Activated CD4-positive, alpha-beta T cell treated with anti-CD3 and anti-CD28 coated beads, Interleukin-2, amount 10 ng/mL, durations not matched to agents 7 days and 5 days (primary cell): Measurements from ENCODE around the gene TXNDC11. TPM values are rescaled to one million over a fixed set of nuclear protein-coding genes. Genes with fewer than 3 reads are reported as not detected.
A peak's percentile ranks its signal among the peaks of the same experiment; 100 is the strongest.

ENCODE experiments used
- CTCF ChIA-PET: fragments of 350-600 bp; sonication (Branson Sonifier 250); formaldehyde crosslinking; loops from one replicate; lab custom pipeline; 2021; ENCODE audit warnings: antibody characterized with exemption; lab: Charles Lee
- POLR2A ChIA-PET: fragments of 350-600 bp; sonication (Branson Sonifier 250); formaldehyde crosslinking; loops from one replicate; lab custom pipeline; 2021; ENCODE audit warnings: antibody characterized with exemption; lab: Charles Lee
- DNase-seq: peaks from one replicate; pipeline ENCODE4 v3.0.0-alpha.2; 2020
- H3K27ac Mint-ChIP-seq: one replicate; pipeline ENCODE4 v1.8.0; 2021; ENCODE audit warnings: mild to moderate bottlenecking, moderate library complexity, mixed read lengths
- H3K27me3 Mint-ChIP-seq: one replicate; pipeline ENCODE4 v1.8.0; 2021; ENCODE audit warnings: mixed read lengths
- H3K36me3 Mint-ChIP-seq: one replicate; pipeline ENCODE4 v1.8.0; 2021; ENCODE audit warnings: low read depth, mixed read lengths
- H3K4me1 Mint-ChIP-seq: one replicate; pipeline ENCODE4 v1.8.0; 2021; ENCODE audit warnings: mixed read lengths
- H3K4me3 Mint-ChIP-seq: one replicate; pipeline ENCODE4 v1.8.0; 2021; ENCODE audit warnings: mild to moderate bottlenecking, moderate library complexity, mixed read lengths
- H3K9me3 Mint-ChIP-seq: one replicate; pipeline ENCODE4 v1.8.0; 2021; ENCODE audit warnings: mixed read lengths
- total RNA-seq, 2 experiments: library from RNA; stranded (reverse); gene quantifications; one replicate each; pipeline ENCODE4 v1.2.3, GENCODE V29; 2021

Gene TXNDC11
- total RNA-seq, 2 experiments from 2014 or later, result 38.5 to 42.7 TPM

DNA sequence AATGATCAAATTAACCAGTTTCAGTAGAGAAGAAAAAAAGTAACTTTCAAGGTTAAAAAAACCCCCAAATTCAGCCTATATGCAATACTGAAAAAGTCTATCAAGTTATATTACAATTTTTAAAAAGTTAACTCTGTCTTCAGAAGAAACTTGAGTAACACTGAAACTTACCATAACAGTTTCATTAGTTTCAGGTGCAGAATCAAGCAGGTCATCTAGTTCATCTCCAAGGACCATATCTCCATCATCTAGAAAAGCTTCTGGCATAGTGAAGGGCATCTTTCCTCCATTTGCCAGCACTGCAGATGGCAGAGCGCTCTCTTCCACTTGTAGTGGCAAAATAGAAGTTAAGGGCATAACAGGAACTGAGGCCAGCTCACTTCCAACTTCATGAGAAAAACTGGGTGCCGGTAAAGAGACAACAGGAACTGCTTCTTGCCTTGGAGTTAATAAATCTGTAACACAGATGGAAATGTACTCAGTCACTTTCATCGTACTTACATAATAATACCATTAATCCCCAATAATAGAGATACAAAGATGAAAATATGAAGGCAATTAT is 31.5 kb upstream of the TXNDC11 start:
- POLR2A ChIA-PET, result no interaction called here
- no peak overlapping the region for H3K4me3 Mint-ChIP-seq
- H3K27me3 Mint-ChIP-seq, result no peaks in the 10 kb centered on the region
- H3K27ac Mint-ChIP-seq, result no peak overlapping the region
- H3K9me3 Mint-ChIP-seq, result no peaks in the 10 kb centered on the region
- CTCF ChIA-PET, result interaction anchor here (0.5 to 1.0 kb wide), 2 partner anchors 23 to 52 kb away, joined by 3 to 4 read pairs; no protein-coding TSS in a partner anchor
- H3K4me1 Mint-ChIP-seq, result peaks cover 5% of the 10 kb centered on the region
- DNase-seq, result no peak
- peaks cover 41% of the 10 kb centered on the region for H3K36me3 Mint-ChIP-seq

DNA sequence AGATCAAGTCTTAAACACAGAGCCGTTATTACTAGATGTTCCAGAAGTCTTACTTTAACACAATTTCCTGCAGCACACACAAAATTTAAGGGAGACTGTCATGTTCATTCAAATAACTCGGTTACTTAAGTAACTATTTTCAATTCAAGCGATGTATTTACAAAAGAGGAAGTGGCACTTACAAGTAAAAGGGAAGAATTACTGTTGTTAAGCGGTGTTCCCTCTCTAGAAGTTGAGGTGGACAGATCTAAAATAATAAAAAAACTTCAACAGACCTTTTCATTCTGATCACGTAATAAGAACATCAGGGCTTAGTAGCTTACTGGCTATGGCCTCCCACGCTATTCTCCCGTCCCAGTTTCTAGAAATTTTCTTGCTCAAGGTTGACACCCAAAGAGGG is 26.2 kb upstream of the TXNDC11 start:
- peak overlapping the region; percentile 63 for H3K27ac Mint-ChIP-seq
- POLR2A ChIA-PET, result no interaction called here
- no peaks in the 10 kb centered on the region for H3K9me3 Mint-ChIP-seq
- peaks cover 10% of the 10 kb centered on the region for H3K4me1 Mint-ChIP-seq
- CTCF ChIA-PET, result interaction anchor here (1.3 kb wide), 1 partner anchor 28 kb away, joined by 3 read pairs; the partner anchor contains the start of gene ZC3H7A
- no peak for DNase-seq
- peaks cover 59% of the 10 kb centered on the region for H3K36me3 Mint-ChIP-seq
- no peak overlapping the region for H3K4me3 Mint-ChIP-seq
- no peaks in the 10 kb centered on the region for H3K27me3 Mint-ChIP-seq

DNA sequence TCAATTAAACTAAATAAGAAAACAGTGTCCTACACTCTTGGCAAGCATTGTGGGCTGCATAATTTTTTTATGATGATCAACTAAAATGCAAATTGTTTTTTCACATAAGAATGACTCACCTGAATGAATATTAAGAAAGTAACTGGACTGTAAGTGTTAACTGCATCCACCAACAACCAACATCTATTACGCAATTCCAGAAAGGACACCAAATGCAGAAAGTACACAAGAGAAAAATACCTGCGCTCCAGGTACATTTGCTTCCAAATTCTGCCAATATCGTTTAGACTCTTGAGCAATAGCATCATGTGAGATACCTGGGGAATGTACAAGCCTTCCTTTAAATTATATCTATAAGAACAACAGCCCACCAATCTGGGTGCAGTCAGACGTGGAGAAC is 19.8 kb upstream of the TXNDC11 start:
- ChIA-PET POLR2A (no interaction called here), CTCF (interaction anchor here (0.6 to 1.7 kb wide), 3 partner anchors 10 to 189 kb away, joined by 3 to 5 read pairs (median 4); partner anchors contain the start of gene ZC3H7A)
- no peak for DNase-seq
- no peaks in the 10 kb centered on the region for H3K27me3 Mint-ChIP-seq
- H3K4me1 Mint-ChIP-seq, result no peaks in the 10 kb centered on the region
- no peak overlapping the region for H3K27ac Mint-ChIP-seq
- peaks cover 54% of the 10 kb centered on the region for H3K36me3 Mint-ChIP-seq
- H3K9me3 Mint-ChIP-seq, result no peaks in the 10 kb centered on the region
- no peak overlapping the region for H3K4me3 Mint-ChIP-seq

- Mint-ChIP-seq H3K4me1 (no peaks in the 10 kb centered on the region), H3K27me3 (no peaks in the 10 kb centered on the region), H3K4me3 (no peak overlapping the region), H3K27ac (no peak overlapping the region), H3K9me3 (no peaks in the 10 kb centered on the region), H3K36me3 (peaks cover 56% of the 10 kb centered on the region)
- CTCF ChIA-PET, result interaction anchor here (0.6 to 1.3 kb wide), 4 partner anchors 37 to 372 kb away, joined by 3 read pairs; partner anchors contain the start of gene ZC3H7A
- DNase-seq, result no peak
- POLR2A ChIA-PET, result interaction anchor here (0.7 kb wide), 1 partner anchor 73 kb away, joined by 8 read pairs; no protein-coding TSS in a partner anchor
Observed at GRCh38 chr16:11759997-11760396, 17.3 kb upstream of the TXNDC11 start.

DNA sequence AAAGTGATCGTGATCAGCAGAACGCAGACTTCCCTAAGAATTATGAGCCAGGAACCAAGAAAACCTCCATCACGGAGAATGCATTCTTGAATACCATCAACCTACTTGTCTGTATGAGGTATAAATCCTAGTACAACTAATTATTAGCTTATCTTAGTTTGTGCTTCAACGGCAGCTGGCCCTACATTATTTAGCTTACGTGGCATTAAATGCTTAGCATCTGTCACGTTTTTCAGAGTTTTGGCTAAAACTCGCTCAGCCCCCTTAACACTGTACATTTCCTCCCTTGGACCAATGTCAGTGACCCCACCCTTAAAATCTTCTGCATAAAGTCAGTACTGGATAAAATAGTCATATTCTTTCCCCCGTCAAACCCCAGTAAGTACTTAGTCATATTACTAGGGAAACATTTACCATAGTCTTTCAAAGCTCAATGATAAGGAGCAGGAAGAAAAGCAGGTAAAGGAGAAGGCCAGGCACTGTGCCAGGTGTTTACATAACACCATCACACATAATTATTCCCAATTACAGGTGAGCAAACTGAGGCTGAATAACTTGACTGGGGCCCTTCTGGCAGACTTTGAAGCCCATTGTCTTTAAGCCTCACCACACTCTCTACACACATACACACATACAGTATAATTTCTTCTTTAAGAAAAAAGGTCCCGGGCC is 16.6 kb upstream of the TXNDC11 start:
- CTCF ChIA-PET, result interaction anchor here (0.6 to 1.4 kb wide), 3 partner anchors 13 to 92 kb away, joined by 3 to 5 read pairs (median 3); partner anchors contain the start of gene ZC3H7A
- H3K4me1 Mint-ChIP-seq, result no peaks in the 10 kb centered on the region
- H3K27ac Mint-ChIP-seq, result no peak overlapping the region
- POLR2A ChIA-PET, result interaction anchor here (0.5 kb wide), 1 partner anchor 12 kb away, joined by 3 read pairs; no protein-coding TSS in a partner anchor
- no peak for DNase-seq
- no peaks in the 10 kb centered on the region for H3K9me3 Mint-ChIP-seq
- H3K36me3 Mint-ChIP-seq, result peaks cover 53% of the 10 kb centered on the region
- no peak overlapping the region for H3K4me3 Mint-ChIP-seq
- no peaks in the 10 kb centered on the region for H3K27me3 Mint-ChIP-seq

DNA sequence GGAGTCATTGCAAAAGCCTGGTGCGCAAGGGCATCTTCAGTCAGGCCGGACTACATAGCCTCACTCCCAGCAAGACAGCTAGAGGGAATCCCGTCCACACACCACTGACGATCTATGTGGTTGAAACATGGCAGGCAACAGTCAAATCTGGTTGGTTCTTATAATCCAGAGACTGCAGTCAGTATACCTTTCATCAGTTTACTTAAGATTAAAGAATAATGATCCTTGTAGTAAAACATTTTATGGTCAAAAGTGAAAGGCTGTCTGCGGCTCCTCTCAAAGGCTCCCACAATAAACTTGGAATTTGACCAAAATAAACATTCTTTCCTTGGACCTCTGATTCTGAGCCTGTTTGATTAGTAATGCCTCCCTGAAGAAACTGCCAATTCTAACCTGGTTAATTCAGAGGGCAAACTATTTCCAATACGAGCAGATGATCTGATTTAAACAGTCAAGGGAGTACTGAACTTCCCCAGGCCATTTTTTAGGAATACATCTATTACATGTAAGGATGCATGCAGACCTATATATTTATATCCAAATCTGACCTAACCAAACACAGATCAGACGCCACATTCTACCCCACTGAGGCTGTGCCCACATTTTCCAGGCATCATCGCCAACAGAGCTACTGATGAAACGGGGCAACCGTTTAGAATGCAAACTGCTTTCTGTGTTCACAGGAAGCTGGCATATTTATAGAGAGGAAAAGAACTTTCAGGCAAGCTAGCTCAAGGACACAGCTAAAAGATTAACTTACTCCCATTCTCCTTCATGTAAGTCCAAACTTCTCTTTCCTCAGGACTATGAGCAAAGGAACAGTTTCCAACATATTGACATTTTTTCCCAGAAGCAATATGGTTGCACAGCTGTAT is 15.3 kb upstream of the TXNDC11 start:
- DNase-seq, result no peak
- Mint-ChIP-seq H3K27me3 (no peaks in the 10 kb centered on the region), H3K9me3 (no peaks in the 10 kb centered on the region), H3K4me1 (no peaks in the 10 kb centered on the region), H3K27ac (no peak overlapping the region), H3K36me3 (peaks cover 55% of the 10 kb centered on the region), H3K4me3 (no peak overlapping the region)
- ChIA-PET POLR2A (no interaction called here), CTCF (interaction anchor here (1.4 kb wide), 1 partner anchor 11 kb away, joined by 5 read pairs; no protein-coding TSS in a partner anchor)

DNA sequence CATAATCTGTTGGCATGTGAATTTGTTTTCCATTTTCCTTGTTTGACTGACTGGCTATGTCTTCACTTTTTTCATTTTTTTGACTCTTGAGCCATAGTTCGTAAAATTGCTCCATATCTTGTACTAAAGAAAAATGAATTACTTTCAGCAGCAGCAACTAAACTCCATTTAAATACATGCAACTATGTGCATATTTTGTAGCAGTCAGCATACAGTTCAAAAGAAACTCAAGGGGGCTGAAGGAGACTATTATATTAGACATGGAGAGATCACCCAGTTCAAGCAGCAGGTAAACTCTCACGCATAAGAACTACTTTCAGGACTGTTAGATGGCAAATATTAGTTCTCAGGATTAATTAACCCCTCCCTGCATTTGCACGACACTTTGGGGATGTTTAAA is 13.6 kb upstream of the TXNDC11 start:
- H3K27ac Mint-ChIP-seq, result no peak overlapping the region
- H3K4me3 Mint-ChIP-seq, result no peak overlapping the region
- no peaks in the 10 kb centered on the region for H3K9me3 Mint-ChIP-seq
- ChIA-PET CTCF (no interaction called here), POLR2A (no interaction called here)
- H3K27me3 Mint-ChIP-seq, result no peaks in the 10 kb centered on the region
- peaks cover 47% of the 10 kb centered on the region for H3K36me3 Mint-ChIP-seq
- DNase-seq, result no peak
- H3K4me1 Mint-ChIP-seq, result no peaks in the 10 kb centered on the region

- POLR2A ChIA-PET, result no interaction called here
- CTCF ChIA-PET, result no interaction called here
- H3K4me1 Mint-ChIP-seq, result no peaks in the 10 kb centered on the region
- DNase-seq, result no peak
- no peaks in the 10 kb centered on the region for H3K9me3 Mint-ChIP-seq
- no peaks in the 10 kb centered on the region for H3K27me3 Mint-ChIP-seq
- no peak overlapping the region for H3K27ac Mint-ChIP-seq
- peaks cover 50% of the 10 kb centered on the region for H3K36me3 Mint-ChIP-seq
- no peak overlapping the region for H3K4me3 Mint-ChIP-seq
Observed at GRCh38 chr16:11755022-11755760, 12.5 kb upstream of the TXNDC11 start.

DNA sequence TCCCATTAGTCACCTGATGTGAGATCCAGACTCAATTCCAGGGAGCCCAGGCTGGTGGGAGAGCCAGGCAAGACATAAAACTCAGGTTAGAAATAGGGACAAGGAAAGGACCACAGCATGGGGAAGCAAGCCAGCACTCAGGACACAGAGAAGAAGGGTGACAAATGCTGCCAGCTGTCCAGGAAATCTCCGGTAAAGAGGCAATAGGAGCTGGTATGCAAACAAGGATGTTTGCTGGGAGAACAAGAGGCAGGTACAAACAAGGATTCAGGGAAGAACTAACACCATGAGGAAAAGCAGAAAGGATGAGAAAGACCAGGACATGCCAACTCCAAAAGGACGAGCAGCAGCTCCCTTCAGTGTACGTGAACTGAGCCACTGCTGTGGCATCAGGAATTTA is 10.2 kb upstream of the TXNDC11 start:
- Mint-ChIP-seq H3K36me3 (peaks cover 54% of the 10 kb centered on the region), H3K9me3 (no peaks in the 10 kb centered on the region), H3K27ac (no peak overlapping the region), H3K4me3 (no peak overlapping the region), H3K27me3 (no peaks in the 10 kb centered on the region), H3K4me1 (peaks cover 8% of the 10 kb centered on the region)
- ChIA-PET POLR2A (no interaction called here), CTCF (interaction anchor here (0.6 to 1.3 kb wide), 4 partner anchors 10 to 163 kb away, joined by 3 to 5 read pairs (median 3); partner anchors contain the start of gene TXNDC11)
- no peak for DNase-seq

DNA sequence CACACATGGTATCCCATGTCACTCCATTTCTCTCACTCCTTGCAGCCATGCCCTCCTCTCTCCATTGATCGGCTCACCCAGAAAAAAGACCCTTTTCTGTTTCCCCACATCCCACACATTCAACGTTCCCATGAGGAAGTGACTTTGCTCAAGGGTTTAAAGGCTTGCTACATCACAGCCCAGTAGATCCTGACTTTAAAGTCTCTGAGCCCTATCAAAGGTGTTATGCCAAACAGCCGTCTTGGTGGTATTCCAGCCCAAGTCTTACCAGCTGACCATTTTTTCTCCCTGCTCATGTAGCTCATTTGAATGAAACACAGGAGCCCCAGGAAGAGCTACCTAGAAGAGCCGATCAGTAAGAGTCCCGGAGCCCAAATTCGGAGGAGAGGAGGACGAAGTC is 7.4 kb upstream of the TXNDC11 start:
- POLR2A ChIA-PET, result no interaction called here
- Mint-ChIP-seq H3K36me3 (peaks cover 36% of the 10 kb centered on the region), H3K4me3 (no peak overlapping the region), H3K27me3 (no peaks in the 10 kb centered on the region), H3K27ac (peak overlapping the region; percentile 46), H3K9me3 (no peaks in the 10 kb centered on the region), H3K4me1 (peaks cover 12% of the 10 kb centered on the region)
- CTCF ChIA-PET, result no interaction called here
- no peak for DNase-seq

DNA sequence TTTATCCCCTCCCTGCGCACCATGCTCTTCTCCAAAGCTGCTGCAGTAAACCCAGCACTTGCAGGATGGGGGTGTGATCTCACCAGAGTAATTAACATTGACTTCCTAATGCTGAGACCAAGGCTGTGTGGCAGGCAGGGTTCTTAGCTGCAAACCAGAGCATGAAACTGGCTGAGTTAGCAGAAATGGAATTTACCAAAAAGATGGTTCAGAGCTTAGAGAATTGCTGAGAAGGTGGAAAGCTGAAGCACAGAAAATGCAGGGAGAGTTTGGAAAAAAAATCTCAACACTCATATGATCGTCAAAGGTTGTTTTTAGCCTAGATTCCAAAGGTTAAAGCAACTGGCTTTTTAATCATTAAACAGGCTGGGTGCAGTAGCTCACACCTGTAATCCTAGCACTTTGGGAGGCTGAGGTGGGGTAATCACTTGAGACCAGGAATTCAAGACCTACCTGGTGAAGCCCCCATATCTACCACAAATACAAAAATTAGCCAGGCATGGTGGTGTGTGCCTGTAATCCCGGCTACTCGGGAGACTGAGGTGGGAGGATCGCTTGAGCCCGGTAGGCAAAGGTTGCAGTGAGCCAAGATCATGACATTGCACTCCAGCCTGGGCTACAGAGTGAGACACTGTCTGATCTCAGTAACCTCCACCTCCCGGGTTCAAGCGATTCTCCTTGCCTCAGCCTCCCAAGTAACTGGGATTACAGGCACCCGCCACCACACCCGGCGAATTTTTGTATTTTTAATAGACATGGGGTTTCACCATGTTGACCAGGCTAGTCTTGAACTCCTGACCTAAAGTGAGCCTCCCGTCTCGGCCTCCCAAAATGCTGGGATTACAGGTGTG is 6.0 kb upstream of the TXNDC11 start:
- peaks cover 18% of the 10 kb centered on the region for H3K4me1 Mint-ChIP-seq
- no peak for DNase-seq
- peaks cover 33% of the 10 kb centered on the region for H3K36me3 Mint-ChIP-seq
- ChIA-PET POLR2A (interaction anchor here (0.6 kb wide), 2 partner anchors 17 to 319 kb away, joined by 3 read pairs; no protein-coding TSS in a partner anchor), CTCF (interaction anchor here (0.5 to 1.6 kb wide), 2 partner anchors 48 to 104 kb away, joined by 3 to 6 read pairs; partner anchors contain the start of gene ZC3H7A)
- peak overlapping the region; percentile 60 for H3K27ac Mint-ChIP-seq
- no peaks in the 10 kb centered on the region for H3K9me3 Mint-ChIP-seq
- H3K27me3 Mint-ChIP-seq, result no peaks in the 10 kb centered on the region
- no peak overlapping the region for H3K4me3 Mint-ChIP-seq
